ENCODE data around the gene ILDR1.

GRCh38 chr3:122024800-122025199 is 2.8 kb upstream of the ILDR1 start:
- TF ChIP-seq, protein P1, sequence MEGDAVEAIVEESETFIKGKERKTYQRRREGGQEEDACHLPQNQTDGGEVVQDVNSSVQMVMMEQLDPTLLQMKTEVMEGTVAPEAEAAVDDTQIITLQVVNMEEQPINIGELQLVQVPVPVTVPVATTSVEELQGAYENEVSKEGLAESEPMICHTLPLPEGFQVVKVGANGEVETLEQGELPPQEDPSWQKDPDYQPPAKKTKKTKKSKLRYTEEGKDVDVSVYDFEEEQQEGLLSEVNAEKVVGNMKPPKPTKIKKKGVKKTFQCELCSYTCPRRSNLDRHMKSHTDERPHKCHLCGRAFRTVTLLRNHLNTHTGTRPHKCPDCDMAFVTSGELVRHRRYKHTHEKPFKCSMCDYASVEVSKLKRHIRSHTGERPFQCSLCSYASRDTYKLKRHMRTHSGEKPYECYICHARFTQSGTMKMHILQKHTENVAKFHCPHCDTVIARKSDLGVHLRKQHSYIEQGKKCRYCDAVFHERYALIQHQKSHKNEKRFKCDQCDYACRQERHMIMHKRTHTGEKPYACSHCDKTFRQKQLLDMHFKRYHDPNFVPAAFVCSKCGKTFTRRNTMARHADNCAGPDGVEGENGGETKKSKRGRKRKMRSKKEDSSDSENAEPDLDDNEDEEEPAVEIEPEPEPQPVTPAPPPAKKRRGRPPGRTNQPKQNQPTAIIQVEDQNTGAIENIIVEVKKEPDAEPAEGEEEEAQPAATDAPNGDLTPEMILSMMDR (IDR thresholded peaks at IDR 0.05) = no peak
- TF ChIP-seq EP300 (IDR thresholded peaks at IDR 0.05) (no peak), POLR2A (IDR thresholded peaks at IDR 0.05) (no peak)

Measured in suprapubic skin (tissue), 3 donors.